ENCODE measurements around the gene TBX19. TPM values are rescaled to one million over a fixed set of nuclear protein-coding genes. Genes with fewer than 3 reads are reported as not detected.

Gene TBX19
- total RNA-seq, 2 experiments from 2014 or later = 2.7 to 3.1 TPM

DNA sequence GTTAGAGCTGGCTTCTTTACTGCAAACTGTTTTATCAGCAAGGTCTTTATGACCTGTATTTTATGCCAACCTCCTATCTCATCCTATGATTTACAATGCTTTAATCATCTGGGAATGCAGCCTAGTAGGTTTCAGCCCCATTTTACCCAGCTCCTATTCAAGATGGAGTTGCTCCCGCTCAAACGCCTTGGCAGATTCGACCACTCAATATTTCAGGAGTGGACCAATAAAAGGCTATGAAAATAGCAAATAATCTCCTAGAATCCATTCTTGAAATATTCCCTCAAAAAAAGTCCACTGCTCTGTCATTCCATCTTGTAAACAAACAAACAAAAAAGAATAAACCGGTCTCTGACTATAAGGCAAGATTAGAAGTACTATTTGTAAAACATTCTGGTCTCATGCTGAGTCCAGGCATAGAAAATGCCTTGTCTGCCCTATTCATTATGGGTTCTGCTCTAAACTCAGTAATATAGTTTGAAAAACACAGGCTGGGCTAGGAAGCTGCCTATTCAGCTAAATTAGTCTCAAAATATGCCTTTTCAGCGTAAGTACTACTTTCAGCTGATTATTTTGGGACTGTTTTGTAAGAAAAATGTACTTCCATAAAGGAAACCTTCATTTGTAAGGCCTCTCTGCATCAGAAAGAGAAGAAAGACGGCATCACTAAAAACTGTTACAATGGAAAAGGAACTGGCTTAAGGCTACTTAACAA, 53.0 kb downstream of the TBX19 start:
- Mint-ChIP-seq H3K27me3 (no peaks in the 10 kb centered on the region), H3K36me3 (ENCODE audit: low read depth) (peaks cover 2% of the 10 kb centered on the region), H3K27ac (no peak overlapping the region), H3K4me3 (no peak overlapping the region), H3K4me1 (peaks cover 6% of the 10 kb centered on the region), H3K9me3 (no peaks in the 10 kb centered on the region)
- DNase-seq = no peak
- ChIA-PET CTCF (interaction anchor here (0.5 to 1.5 kb wide), 4 partner anchors 9 to 40 kb away, joined by 3 to 7 read pairs (median 4); no protein-coding TSS in a partner anchor), POLR2A (no interaction called here)

DNA sequence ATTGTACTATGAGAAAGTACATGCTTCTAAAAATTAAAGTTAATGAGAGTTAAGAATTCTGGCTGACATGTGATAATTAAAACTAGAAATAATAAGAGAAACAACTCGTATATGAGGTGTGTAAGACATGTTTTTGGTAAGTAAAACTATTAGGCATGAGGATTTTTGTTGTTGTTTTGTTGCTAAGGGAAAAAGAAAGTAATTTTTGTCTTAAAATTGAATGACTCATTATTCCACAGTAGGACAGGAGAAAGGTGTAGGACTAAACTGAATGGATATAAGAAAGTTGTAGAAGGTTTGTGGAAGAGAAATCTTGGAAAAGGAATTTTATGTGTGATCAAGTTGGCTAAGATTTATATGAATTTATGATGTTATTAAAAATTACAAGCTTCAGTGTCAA, 54.8 kb downstream of the TBX19 start:
- CTCF ChIA-PET = no interaction called here
- DNase-seq = no peak
- Mint-ChIP-seq H3K4me1 (peaks cover 20% of the 10 kb centered on the region), H3K36me3 (ENCODE audit: low read depth) (peaks cover 7% of the 10 kb centered on the region), H3K4me3 (no peak overlapping the region), H3K9me3 (no peaks in the 10 kb centered on the region), H3K27me3 (no peaks in the 10 kb centered on the region), H3K27ac (no peak overlapping the region)
- POLR2A ChIA-PET = no interaction called here

DNA sequence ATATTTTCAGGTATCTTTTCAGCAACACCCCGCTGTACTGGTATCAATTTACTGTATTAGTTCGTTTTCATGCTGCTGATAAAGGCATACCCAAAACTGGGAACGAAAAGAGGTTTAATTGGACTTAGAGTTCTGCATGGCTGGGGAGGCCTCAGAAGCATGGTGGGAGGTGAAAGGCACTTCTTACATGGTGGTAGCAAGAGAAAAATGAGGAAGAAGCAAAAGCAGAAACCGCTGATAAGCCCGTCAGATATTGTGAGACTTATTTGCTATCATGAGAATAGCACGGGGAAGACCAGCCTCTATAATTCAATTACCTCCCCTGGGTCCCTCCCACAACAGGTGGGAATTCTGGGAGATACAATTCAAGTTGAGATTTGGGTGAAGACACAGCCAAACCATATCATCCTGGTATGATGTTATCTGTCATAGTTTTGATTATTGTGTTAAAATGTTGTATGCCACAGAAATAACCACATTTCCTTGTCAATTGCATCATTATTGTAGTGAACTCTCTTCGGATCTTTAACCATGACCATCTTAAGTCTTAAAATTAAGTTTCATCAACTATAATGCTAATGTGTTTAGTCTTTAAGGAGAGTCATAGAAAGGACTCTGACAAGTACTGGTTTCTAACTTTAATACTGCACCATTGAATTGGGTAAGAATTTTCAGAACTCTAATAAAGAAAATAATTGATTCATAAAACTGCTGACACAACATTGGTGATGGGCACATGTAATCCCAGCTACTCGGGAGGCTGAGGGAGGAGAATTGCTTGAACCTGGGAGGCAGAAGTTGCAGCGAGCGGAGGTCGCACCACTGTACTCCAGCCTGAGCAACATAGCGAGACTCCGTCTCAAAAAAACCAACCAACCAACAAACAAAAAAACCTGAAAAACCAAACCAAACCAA, 58.2 kb downstream of the TBX19 start:
- Mint-ChIP-seq H3K27ac (no peak overlapping the region), H3K9me3 (peaks cover 2% of the 10 kb centered on the region), H3K36me3 (ENCODE audit: low read depth) (peaks cover 11% of the 10 kb centered on the region), H3K4me1 (peaks cover 48% of the 10 kb centered on the region), H3K27me3 (no peaks in the 10 kb centered on the region), H3K4me3 (no peak overlapping the region)
- no peak for DNase-seq
- POLR2A ChIA-PET = no interaction called here
- CTCF ChIA-PET = interaction anchor here (1.3 kb wide), 1 partner anchor 67 kb away, joined by 3 read pairs; no protein-coding TSS in a partner anchor

DNA sequence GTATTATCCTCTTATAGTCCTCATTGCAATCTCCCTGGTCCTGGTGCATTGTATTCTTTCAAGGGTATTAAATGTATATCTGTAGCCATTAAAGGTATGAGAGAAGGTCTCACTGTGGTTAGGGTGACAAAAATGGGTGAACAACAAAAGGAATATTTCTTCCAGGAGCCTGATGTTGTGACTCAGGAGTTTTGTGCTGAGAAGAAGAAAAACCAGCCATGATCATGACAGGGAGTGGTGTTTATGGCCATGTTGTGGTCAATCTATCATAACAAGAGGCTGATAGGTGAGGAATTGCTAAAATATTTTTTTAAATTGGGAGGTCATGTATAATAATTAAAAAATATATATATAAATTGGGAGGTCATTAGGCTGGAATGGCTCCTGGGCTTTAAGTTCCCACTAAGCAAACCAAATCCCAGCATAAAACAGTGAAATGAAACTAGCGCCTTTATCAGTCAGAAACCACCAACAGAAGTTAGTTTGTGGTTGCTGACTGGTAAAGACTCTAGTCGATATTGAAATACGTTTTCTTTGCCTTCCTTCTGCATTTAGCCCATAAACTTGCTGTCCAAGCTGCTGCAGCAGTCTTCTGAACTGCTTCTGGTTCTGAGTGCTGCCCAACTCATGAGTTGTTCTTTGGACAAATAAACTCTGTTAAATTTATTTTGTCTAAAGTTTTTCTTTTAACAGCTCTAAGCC, 60.3 kb downstream of the TBX19 start:
- Mint-ChIP-seq H3K4me1 (peaks cover 48% of the 10 kb centered on the region), H3K27me3 (no peaks in the 10 kb centered on the region), H3K27ac (peak overlapping the region; percentile 11), H3K4me3 (no peak overlapping the region), H3K9me3 (peaks cover 2% of the 10 kb centered on the region), H3K36me3 (ENCODE audit: low read depth) (peaks cover 8% of the 10 kb centered on the region)
- ChIA-PET CTCF (interaction anchor here (0.6 to 3.9 kb wide), 7 partner anchors 12 to 129 kb away, joined by 3 to 79 read pairs (median 29); no protein-coding TSS in a partner anchor), POLR2A (no interaction called here)
- DNase-seq = no peak

- Mint-ChIP-seq H3K27ac (peak overlapping the region; percentile 68), H3K4me3 (no peak overlapping the region), H3K9me3 (peaks cover 2% of the 10 kb centered on the region), H3K4me1 (peaks cover 48% of the 10 kb centered on the region), H3K36me3 (ENCODE audit: low read depth) (peaks cover 8% of the 10 kb centered on the region), H3K27me3 (no peaks in the 10 kb centered on the region)
- ChIA-PET CTCF (interaction anchor here (0.6 to 3.9 kb wide), 18 partner anchors 13 to 1026 kb away, joined by 3 to 79 read pairs (median 7); partner anchors contain the start of genes BLZF1 and NME7), POLR2A (no interaction called here)
- DNase-seq = no peak
These were observed 60.9 kb downstream of the TBX19 start for GRCh38 chr1:168341483-168341975.

GRCh38 chr1:168342572-168343280, 62.0 kb downstream of the TBX19 start:
- POLR2A ChIA-PET = interaction anchor here (0.7 to 1.0 kb wide), 2 partner anchors 24 to 94 kb away, joined by 3 read pairs; no protein-coding TSS in a partner anchor

DNA sequence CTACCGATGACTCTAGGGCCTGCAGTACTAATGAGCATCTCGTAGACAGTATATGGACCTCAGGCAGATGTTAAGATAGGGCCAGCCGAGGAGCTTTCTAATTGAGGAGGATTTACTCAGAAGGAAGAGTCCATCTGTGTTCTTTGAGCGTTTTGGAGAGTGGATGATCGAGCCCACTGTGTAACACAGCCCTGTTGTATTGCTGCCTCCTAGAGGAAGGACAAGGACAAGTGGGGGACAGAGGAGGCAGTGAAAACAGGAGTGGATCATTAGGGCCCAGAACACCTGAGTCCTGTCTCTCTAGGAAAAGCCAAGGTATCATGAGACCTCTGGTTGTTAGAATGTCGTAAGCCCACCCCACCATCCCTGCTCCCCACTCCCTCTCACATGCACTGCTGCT, 62.9 kb downstream of the TBX19 start:
- Mint-ChIP-seq H3K9me3 (peaks cover 2% of the 10 kb centered on the region), H3K27me3 (no peaks in the 10 kb centered on the region), H3K4me1 (peaks cover 62% of the 10 kb centered on the region), H3K27ac (no peak overlapping the region), H3K4me3 (no peak overlapping the region), H3K36me3 (ENCODE audit: low read depth) (peaks cover 12% of the 10 kb centered on the region)
- POLR2A ChIA-PET = no interaction called here
- no peak for DNase-seq
- CTCF ChIA-PET = interaction anchor here (0.6 to 3.9 kb wide), 19 partner anchors 13 to 1007 kb away, joined by 3 to 79 read pairs (median 7); partner anchors contain the start of gene TIPRL

More at GRCh38 chr1:168342572-168343280, 62.0 kb downstream of the TBX19 start:
- Mint-ChIP-seq H3K4me3 (no peak overlapping the region), H3K27me3 (no peaks in the 10 kb centered on the region), H3K9me3 (peaks cover 2% of the 10 kb centered on the region), H3K36me3 (ENCODE audit: low read depth) (peaks cover 8% of the 10 kb centered on the region), H3K27ac (peak overlapping the region; percentile 72), H3K4me1 (peaks cover 55% of the 10 kb centered on the region)
- DNase-seq = peak; percentile 89
- CTCF ChIA-PET = interaction anchor here (0.6 to 3.9 kb wide), 55 partner anchors 9 to 1025 kb away, joined by 3 to 79 read pairs (median 4); partner anchors contain the start of genes BLZF1, NME7 and TIPRL

GRCh38 chr1:168344517-168344916, 63.8 kb downstream of the TBX19 start:
- Mint-ChIP-seq H3K27ac (no peak overlapping the region), H3K4me3 (no peak overlapping the region), H3K9me3 (peaks cover 2% of the 10 kb centered on the region), H3K4me1 (peaks cover 53% of the 10 kb centered on the region), H3K27me3 (no peaks in the 10 kb centered on the region), H3K36me3 (ENCODE audit: low read depth) (peaks cover 12% of the 10 kb centered on the region)
- POLR2A ChIA-PET = no interaction called here
- DNase-seq = no peak
- CTCF ChIA-PET = interaction anchor here (1.2 to 3.9 kb wide), 2 partner anchors 20 to 94 kb away, joined by 5 to 79 read pairs; no protein-coding TSS in a partner anchor

DNA sequence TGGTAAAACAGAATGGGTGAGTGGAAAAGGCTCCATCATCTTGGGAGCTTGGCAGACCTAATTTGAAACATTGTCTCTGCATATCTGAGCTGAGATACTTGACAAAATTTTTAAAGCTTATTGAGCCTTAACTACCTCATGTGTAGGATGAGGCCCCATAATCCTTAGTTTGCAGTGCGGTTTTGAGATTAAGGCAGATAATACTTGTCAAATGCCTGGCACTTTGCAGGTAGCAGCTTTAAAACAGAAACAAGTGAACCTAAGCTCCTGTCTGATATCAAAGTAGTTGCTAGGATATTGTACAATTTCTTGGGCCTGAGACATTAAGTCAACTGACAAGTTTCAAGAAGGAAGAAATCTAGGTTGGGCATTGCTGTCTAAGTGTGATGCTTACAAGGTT, 65.3 kb downstream of the TBX19 start:
- Mint-ChIP-seq H3K9me3 (peaks cover 2% of the 10 kb centered on the region), H3K4me1 (peaks cover 42% of the 10 kb centered on the region), H3K27me3 (no peaks in the 10 kb centered on the region), H3K36me3 (ENCODE audit: low read depth) (peaks cover 4% of the 10 kb centered on the region), H3K27ac (no peak overlapping the region), H3K4me3 (no peak overlapping the region)
- no peak for DNase-seq
- CTCF ChIA-PET = interaction anchor here (1.0 to 1.5 kb wide), 2 partner anchors 15 to 20 kb away, joined by 3 to 5 read pairs; no protein-coding TSS in a partner anchor
- POLR2A ChIA-PET = no interaction called here

DNA sequence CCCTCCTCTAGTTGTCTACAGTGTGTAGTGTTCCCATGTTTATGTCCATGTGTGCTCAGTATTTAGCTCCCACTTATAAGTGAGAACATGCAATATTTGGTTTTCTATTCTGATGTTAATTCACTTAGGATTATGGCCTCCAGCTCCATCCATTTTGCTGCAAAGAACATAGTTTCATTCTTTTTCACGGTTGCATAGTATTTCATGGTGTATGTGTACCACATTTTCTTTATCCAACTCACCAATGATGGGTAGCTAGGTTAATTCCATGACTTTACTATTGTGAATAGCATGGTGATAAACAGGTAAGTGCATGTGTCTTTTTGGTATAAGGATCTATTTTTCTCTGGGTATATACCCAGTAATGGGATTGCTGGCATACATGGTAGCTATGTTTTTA, 67.0 kb downstream of the TBX19 start:
- peaks cover 4% of the 10 kb centered on the region for H3K36me3 Mint-ChIP-seq (ENCODE audit: low read depth)
- DNase-seq = no peak
- CTCF ChIA-PET = interaction anchor here (1.0 to 1.8 kb wide), 5 partner anchors 12 to 1239 kb away, joined by 3 to 7 read pairs (median 3); partner anchors contain the start of gene F5
- POLR2A ChIA-PET = no interaction called here
- H3K27ac Mint-ChIP-seq = peak overlapping the region; percentile 94
- H3K4me1 Mint-ChIP-seq = peaks cover 27% of the 10 kb centered on the region
- peaks cover 2% of the 10 kb centered on the region for H3K27me3 Mint-ChIP-seq
- H3K4me3 Mint-ChIP-seq = peak overlapping the region; percentile 80
- H3K9me3 Mint-ChIP-seq = no peaks in the 10 kb centered on the region

DNA sequence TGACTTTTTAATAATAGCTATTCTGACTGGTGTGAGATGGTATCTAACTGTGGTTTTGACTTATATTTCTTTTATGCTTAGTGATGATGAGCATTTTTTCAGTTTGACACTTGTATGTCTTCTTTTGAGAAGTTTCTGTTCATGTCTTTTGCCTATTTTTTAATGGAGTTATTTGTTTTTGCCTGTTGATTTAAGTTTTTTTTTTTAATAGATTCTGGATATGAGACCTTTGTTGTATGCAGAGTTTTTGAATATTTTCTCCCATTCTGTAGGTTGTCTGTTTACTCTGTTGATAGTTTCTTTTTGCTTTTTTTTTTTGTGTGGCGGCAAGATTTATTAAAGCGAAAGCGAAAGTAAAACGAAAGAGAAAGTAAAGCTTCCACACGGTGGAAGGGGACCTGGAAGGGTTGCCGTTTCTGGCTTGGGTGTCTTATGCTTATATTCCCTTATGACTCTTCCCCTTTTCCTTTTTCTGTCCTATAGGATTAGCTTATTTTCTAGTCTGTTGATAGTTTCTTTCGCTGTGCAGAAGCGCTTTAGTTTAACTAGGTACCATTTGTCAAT, 67.6 kb downstream of the TBX19 start:
- POLR2A ChIA-PET = no interaction called here
- Mint-ChIP-seq H3K9me3 (no peaks in the 10 kb centered on the region), H3K4me1 (peaks cover 22% of the 10 kb centered on the region), H3K27ac (peak overlapping the region; percentile 94), H3K27me3 (peaks cover 2% of the 10 kb centered on the region), H3K36me3 (ENCODE audit: low read depth) (peaks cover 4% of the 10 kb centered on the region), H3K4me3 (peak overlapping the region; percentile 80)
- CTCF ChIA-PET = interaction anchor here (0.6 to 1.8 kb wide), 7 partner anchors 12 to 1238 kb away, joined by 3 to 7 read pairs (median 3); partner anchors contain the start of gene F5
- peak; percentile 40 for DNase-seq

All from activated CD4-positive, alpha-beta T cell treated with anti-CD3 and anti-CD28 coated beads, Interleukin-2, amount 10 ng/mL, durations not matched to agents 7 days and 5 days (primary cell).